PFSK-1 (cell line): Measurements from ENCODE around the gene SUPT20HL2.

Experiments
- FOXP2 ChIP-seq: optimal IDR thresholded peaks from 2 replicates; pipeline ENCODE3; 2011; ENCODE audit warnings: borderline replicate concordance, control low read depth, inconsistent platforms; ENCODE audit not compliant: insufficient read depth; ENCODE audit errors: extremely low read length, extremely low read depth
- POLR2AphosphoS5 ChIP-seq: IDR thresholded peaks from 2 replicates; pipeline ENCODE4 v1.6.1; 2012; ENCODE audit warnings: low read depth, mild to moderate bottlenecking, control low read depth, low read length, moderate library complexity
- REST ChIP-seq, 2 experiments: IDR thresholded peaks; 2 replicates each; pipeline versions ENCODE4 v1.6.1 to v1.8.0; 2011 to 2012; ENCODE audit warnings: low read depth in 2 of 2, low read length in 2 of 2, control low read depth in 1 of 2, inconsistent platforms in 1 of 2, mild to moderate bottlenecking in 1 of 2, moderate library complexity in 1 of 2; ENCODE audit not compliant: insufficient read depth in 1 of 2
- SIN3A ChIP-seq: IDR thresholded peaks from 2 replicates; pipeline ENCODE4 v1.6.1; 2012; ENCODE audit warnings: mild to moderate bottlenecking, low read length, moderate library complexity, borderline replicate concordance; ENCODE audit not compliant: insufficient read depth
- TAF1 ChIP-seq: IDR thresholded peaks from 2 replicates; pipeline ENCODE4 v1.6.1; 2012; ENCODE audit warnings: low read length, control low read depth, borderline replicate concordance; ENCODE audit not compliant: insufficient read depth

GRCh38 chrX:24262309-24262708 lies 51.6 kb downstream of the SUPT20HL2 start:
- TF ChIP-seq TAF1 (no peak), POLR2AphosphoS5 (no peak), REST (IDR thresholded peaks at IDR 0.05; ENCODE audit: insufficient read depth in 1 of 2, low read depth in 2 of 2, low read length in 2 of 2) (no peak), SIN3A (no peak), FOXP2 (no peak)
